ENCODE results near the gene TNFRSF8.
"Not testable (repeated sequence)": the region's sequence is repeated elsewhere in the genome, so short reads cannot be mapped to it uniquely, and the experiment has no call there.

Gene TNFRSF8

DNA sequence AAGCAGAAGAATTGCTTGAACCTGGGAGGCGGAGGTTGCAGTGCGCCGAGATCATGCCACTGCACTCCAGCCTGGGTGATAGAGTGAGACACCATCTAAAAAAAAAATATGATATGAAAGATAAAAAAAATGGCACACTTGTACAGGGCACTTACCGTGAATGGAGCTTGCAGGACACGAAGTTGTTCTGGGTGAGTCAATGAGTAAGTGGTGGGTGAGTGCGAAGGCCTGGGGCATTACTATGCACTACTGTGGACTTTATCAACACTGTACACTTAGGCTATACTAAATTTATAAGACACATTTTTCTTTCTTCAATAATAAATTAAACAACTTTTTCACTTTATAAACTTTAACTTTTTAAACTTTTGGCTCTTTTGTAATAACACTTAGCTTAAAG, 37.0 kb downstream of the TNFRSF8 start:
- H3K4me1 Mint-ChIP-seq (ENCODE audit: low read depth), result peaks cover 18% of the 10 kb centered on the region
- no peak overlapping the region for H3K27ac Mint-ChIP-seq
- H3K36me3 Mint-ChIP-seq (ENCODE audit: low read depth), result peaks cover 20% of the 10 kb centered on the region
- H3K4me3 Mint-ChIP-seq, result no peak overlapping the region
- H3K9me3 Mint-ChIP-seq, result no peaks in the 10 kb centered on the region
- H3K27me3 Mint-ChIP-seq (ENCODE audit: low read depth), result no peaks in the 10 kb centered on the region

DNA sequence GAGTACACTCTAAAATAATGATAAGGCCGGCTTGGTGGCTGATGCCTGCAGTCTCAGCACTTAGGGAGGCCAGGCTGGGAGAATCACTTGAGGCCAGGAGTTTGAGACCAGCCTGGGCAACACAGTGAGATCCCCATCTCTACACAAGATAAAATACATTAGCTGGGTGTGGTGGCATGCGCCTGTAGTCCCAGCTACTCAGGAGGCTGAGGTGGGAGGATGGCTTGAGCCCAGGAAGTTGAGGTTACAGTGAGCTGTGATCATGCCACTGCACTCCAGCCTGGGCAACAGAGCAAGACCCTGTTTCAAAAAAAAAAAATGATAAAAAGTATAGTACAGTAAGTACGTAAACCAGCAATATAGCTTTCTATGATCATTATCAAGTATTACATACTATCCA, 38.0 kb downstream of the TNFRSF8 start:
- H3K9me3 Mint-ChIP-seq; H3K4me3 Mint-ChIP-seq; H3K27ac Mint-ChIP-seq; H3K27me3 Mint-ChIP-seq (ENCODE audit: low read depth): not testable (repeated sequence)
- peaks cover 20% of the 10 kb centered on the region for H3K4me1 Mint-ChIP-seq (ENCODE audit: low read depth)
- peaks cover 21% of the 10 kb centered on the region for H3K36me3 Mint-ChIP-seq (ENCODE audit: low read depth)

DNA sequence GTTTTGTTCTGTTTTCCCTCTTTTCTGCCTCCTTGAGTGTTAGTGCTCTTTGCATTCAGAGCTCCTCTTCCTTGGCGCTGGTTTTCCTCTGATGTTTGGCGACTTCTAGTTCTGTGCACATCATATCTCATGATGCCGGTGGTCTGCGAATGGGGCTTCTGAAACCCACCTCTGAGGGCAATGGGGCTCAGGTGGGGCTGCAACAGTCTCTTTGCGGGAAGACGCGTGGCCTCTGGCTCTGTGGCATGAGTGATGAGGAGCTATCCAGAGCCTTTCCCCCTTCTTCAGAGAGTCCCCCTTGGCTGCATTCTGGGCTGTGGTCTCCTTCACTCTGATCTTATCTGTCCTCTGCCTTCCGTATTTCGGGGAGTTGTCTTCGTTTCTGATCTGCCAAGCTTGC, 39.0 kb downstream of the TNFRSF8 start:
- Mint-ChIP-seq H3K4me1 (ENCODE audit: low read depth) (peaks cover 22% of the 10 kb centered on the region), H3K36me3 (ENCODE audit: low read depth) (peaks cover 23% of the 10 kb centered on the region), H3K4me3 (no peak overlapping the region), H3K27ac (peak overlapping the region; percentile 32), H3K27me3 (ENCODE audit: low read depth) (no peaks in the 10 kb centered on the region), H3K9me3 (no peaks in the 10 kb centered on the region)

DNA sequence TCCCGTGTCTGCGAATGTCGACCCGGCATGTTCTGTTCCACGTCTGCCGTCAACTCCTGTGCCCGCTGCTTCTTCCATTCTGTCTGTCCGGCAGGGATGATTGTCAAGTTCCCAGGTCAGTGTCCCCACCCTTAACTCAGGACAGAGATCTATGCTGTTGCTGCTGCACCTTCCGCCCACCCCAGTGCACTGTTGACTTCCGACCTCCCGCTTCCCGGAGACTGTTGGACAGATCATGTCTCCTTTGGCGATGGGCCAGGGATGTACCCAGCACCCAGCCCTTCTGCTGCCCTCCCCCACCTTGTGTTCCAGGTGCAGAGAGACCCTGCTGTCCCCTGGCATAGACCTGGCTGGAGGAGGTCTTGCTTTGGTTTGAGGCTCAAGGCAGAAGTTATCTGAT, 41.3 kb downstream of the TNFRSF8 start:
- Mint-ChIP-seq H3K4me1 (ENCODE audit: low read depth) (peaks cover 16% of the 10 kb centered on the region), H3K27ac (no peak overlapping the region), H3K27me3 (ENCODE audit: low read depth) (no peaks in the 10 kb centered on the region), H3K4me3 (no peak overlapping the region), H3K36me3 (ENCODE audit: low read depth) (peaks cover 19% of the 10 kb centered on the region), H3K9me3 (no peaks in the 10 kb centered on the region)

DNA sequence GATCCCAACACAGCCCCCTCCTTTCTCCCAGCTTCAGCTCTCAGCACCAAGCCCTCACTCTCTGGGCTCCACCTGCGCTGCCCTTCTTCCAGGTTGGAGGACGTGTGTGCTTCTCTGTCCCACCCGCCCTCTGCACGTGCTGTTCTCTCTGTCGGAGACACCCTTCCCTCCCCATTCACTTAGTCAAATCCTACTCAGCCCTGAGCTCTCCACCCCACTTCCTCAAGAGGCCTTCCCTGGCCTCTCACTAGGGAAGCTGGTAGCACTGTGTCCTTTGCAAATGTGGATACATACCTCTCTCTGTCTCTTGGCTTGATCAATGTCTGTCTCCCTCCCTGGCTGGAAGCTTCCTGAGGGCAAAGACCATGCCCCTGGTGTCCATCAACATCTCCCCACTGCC, 43.0 kb downstream of the TNFRSF8 start:
- no peaks in the 10 kb centered on the region for H3K9me3 Mint-ChIP-seq
- H3K27ac Mint-ChIP-seq, result peak overlapping the region; percentile 39

DNA sequence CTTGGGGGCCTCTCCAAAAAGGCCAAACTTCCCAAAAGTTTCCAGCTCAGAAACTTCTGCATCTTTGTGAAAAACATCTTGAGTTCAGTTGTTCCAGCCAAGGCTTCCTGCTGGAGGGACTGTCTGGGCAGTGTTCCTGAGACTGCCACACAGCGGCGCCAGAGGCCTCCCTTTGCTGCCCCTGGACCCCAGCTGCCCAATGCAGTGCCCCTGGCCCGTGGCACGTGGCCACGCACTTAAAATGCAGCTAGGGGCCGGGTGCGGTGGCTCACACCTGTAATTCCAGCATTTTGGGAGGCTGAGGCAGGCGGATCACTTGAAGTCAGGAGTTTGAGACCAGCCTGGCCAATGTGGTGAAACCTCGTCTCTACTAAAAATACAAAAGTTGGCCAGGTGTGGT, 43.8 kb downstream of the TNFRSF8 start:
- not testable (repeated sequence) for H3K4me3 Mint-ChIP-seq; H3K27ac Mint-ChIP-seq; H3K9me3 Mint-ChIP-seq; H3K27me3 Mint-ChIP-seq (ENCODE audit: low read depth)
- Mint-ChIP-seq H3K36me3 (ENCODE audit: low read depth) (peaks cover 17% of the 10 kb centered on the region), H3K4me1 (ENCODE audit: low read depth) (peaks cover 16% of the 10 kb centered on the region)

More for the DNA sequence above, 43.0 kb downstream of the TNFRSF8 start:
- H3K4me1 Mint-ChIP-seq (ENCODE audit: low read depth), result peaks cover 16% of the 10 kb centered on the region
- no peak overlapping the region for H3K4me3 Mint-ChIP-seq
- H3K36me3 Mint-ChIP-seq (ENCODE audit: low read depth), result peaks cover 18% of the 10 kb centered on the region
- no peaks in the 10 kb centered on the region for H3K27me3 Mint-ChIP-seq (ENCODE audit: low read depth)

DNA sequence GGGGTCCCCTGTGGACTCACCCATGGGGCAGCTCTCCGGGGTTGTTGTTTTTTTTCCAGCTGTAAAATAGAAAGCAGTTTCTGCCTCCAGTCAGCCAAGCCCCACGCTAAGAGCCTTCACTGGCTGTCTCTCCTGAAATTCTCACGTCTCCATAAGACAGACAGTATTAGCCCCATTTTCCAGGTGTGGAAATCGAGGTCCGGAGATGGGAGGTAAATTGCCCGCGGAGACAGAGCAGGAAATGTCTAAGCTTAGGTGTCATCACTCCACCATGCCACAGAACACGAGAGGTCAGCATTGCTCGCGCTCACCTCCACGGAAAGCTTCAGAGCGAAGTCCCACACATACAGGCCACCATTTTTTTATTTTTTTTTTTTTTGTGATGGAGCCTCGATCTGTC, 44.6 kb downstream of the TNFRSF8 start:
- Mint-ChIP-seq H3K27me3 (ENCODE audit: low read depth) (no peaks in the 10 kb centered on the region), H3K4me1 (ENCODE audit: low read depth) (peaks cover 15% of the 10 kb centered on the region), H3K36me3 (ENCODE audit: low read depth) (peaks cover 12% of the 10 kb centered on the region), H3K9me3 (no peaks in the 10 kb centered on the region), H3K27ac (no peak overlapping the region), H3K4me3 (no peak overlapping the region)

DNA sequence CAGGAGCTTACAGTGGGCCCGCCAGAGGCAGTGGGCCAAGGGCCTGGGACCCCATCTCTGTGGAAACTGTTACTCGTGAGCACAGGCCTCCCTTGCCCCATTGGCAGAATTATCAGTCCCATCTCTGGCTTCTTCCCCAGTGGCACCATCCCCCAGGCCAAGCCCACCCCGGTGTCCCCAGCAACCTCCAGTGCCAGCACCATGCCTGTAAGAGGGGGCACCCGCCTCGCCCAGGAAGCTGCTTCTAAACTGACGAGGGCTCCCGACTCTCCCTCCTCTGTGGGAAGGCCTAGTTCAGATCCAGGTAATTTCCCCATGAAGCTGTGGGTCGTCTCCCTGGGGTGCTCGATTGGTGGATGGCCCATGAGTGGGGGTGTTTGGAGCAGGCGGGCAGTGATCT, 46.8 kb downstream of the TNFRSF8 start:
- no peaks in the 10 kb centered on the region for H3K9me3 Mint-ChIP-seq
- peaks cover 10% of the 10 kb centered on the region for H3K36me3 Mint-ChIP-seq (ENCODE audit: low read depth)
- H3K4me3 Mint-ChIP-seq, result no peak overlapping the region
- no peaks in the 10 kb centered on the region for H3K27me3 Mint-ChIP-seq (ENCODE audit: low read depth)
- H3K4me1 Mint-ChIP-seq (ENCODE audit: low read depth), result peaks cover 23% of the 10 kb centered on the region
- H3K27ac Mint-ChIP-seq, result no peak overlapping the region

DNA sequence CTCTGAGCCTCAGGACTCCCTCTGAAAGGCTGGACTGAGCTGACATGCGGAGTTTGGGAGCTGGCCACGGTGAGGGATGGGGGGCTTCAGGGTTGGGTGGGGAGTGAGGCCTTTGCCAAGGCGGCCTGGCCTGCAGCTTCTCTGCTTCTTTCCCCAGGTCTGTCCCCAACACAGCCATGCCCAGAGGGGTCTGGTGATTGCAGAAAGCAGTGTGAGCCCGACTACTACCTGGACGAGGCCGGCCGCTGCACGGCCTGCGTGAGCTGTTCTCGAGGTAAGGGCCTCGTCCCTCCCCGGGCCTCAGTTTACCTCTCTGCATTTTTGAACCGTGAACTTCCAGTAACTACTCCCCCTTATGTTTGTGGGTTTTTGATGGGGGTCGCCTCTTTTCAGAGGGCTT, 48.6 kb downstream of the TNFRSF8 start:
- H3K36me3 Mint-ChIP-seq (ENCODE audit: low read depth), result peaks cover 5% of the 10 kb centered on the region
- no peak overlapping the region for H3K4me3 Mint-ChIP-seq
- H3K4me1 Mint-ChIP-seq (ENCODE audit: low read depth), result peaks cover 19% of the 10 kb centered on the region
- H3K27ac Mint-ChIP-seq, result no peak overlapping the region
- no peaks in the 10 kb centered on the region for H3K27me3 Mint-ChIP-seq (ENCODE audit: low read depth)
- no peaks in the 10 kb centered on the region for H3K9me3 Mint-ChIP-seq

DNA sequence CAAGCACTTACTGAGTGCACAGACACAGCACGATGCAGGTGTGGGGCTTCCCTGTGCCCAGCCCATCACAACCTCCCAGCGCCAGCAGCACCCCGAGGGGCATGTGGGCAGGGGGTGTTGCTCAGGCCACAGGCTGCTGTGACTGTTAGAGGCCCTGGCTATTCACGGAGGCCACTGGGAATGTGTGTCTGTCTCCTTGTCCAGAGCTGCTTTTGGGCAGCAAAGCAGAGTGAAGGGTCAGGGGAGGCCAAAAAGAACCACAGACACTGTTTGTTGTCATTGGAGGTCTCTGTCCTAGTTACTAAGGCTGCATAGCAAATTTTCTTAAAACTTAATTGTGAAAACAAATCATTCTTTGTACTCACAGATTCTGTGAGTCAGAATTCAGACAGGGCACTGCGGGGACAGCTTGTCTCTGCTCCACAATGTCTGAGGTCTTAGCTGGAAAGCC, 49.6 kb downstream of the TNFRSF8 start:
- Mint-ChIP-seq H3K27me3 (ENCODE audit: low read depth) (no peaks in the 10 kb centered on the region), H3K9me3 (no peaks in the 10 kb centered on the region), H3K27ac (peak overlapping the region; percentile 72), H3K4me1 (ENCODE audit: low read depth) (peaks cover 18% of the 10 kb centered on the region), H3K4me3 (no peak overlapping the region), H3K36me3 (ENCODE audit: low read depth) (peaks cover 5% of the 10 kb centered on the region)

DNA sequence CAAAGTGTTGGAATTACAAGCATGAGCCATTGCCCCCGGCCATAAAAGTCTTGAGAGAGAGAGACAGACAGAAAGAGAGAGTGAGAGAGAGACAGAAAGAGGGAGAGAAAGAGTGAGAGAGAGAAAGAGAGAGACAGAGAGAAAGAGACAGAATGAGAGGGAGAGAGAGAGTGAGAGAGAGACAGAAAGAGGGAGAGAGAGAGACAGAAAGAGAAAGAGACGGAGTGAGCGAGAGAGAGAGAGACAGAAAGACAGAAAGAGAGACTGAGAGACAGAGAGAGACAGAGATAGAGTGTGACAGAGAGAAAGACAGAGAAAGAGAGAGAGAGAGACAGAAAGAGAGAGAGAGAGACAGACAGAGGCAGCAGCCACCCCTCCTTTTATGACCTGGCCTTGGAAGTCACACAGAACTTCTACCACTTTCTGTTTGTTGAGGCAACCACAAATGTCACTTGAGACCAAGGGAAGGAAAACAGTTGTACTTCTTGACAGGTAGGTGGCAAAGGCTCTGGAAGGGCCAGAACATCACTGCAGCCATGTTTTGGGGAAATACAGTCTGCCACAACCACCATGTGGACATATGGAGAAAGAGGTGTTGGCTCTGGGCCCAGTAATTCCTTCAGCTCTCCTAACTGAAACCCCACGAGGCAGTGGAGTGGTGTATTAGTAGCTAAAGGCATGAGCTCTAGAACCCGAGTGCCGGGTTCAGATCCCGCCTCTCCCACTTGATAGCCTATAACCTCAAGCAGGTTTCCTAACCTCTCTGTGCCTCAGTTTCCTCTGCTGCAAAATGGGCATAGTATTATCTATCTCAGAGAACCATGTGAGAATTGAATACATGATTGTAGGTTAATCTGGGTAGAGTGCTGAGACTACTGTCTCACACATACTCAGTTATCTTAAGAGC, 50.6 kb downstream of the TNFRSF8 start:
- Mint-ChIP-seq H3K27me3 (ENCODE audit: low read depth) (no peaks in the 10 kb centered on the region), H3K27ac (peak overlapping the region; percentile 72), H3K36me3 (ENCODE audit: low read depth) (peaks cover 5% of the 10 kb centered on the region), H3K4me1 (ENCODE audit: low read depth) (peaks cover 20% of the 10 kb centered on the region), H3K9me3 (no peaks in the 10 kb centered on the region), H3K4me3 (peak overlapping the region; percentile 6)

DNA sequence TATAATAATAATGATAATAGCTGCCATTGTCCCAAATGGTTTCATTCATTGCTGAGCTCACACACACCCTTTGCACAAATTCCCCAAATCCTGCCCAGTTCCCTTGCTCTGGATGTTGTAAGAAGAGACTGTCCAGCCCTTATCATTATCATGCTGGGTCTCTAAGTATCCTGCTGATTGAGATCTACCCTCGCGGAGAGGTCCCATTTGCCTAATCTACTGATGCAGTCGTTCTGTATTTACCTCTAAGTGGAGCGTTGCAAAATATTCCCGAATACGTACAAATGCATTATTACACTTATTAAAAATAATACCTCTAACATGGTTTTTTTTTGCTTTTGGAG, 51.2 kb downstream of the TNFRSF8 start:
- H3K9me3 Mint-ChIP-seq, result no peaks in the 10 kb centered on the region
- no peak overlapping the region for H3K27ac Mint-ChIP-seq
- no peaks in the 10 kb centered on the region for H3K27me3 Mint-ChIP-seq (ENCODE audit: low read depth)
- H3K36me3 Mint-ChIP-seq (ENCODE audit: low read depth), result peaks cover 7% of the 10 kb centered on the region
- peaks cover 23% of the 10 kb centered on the region for H3K4me1 Mint-ChIP-seq (ENCODE audit: low read depth)
- no peak overlapping the region for H3K4me3 Mint-ChIP-seq

DNA sequence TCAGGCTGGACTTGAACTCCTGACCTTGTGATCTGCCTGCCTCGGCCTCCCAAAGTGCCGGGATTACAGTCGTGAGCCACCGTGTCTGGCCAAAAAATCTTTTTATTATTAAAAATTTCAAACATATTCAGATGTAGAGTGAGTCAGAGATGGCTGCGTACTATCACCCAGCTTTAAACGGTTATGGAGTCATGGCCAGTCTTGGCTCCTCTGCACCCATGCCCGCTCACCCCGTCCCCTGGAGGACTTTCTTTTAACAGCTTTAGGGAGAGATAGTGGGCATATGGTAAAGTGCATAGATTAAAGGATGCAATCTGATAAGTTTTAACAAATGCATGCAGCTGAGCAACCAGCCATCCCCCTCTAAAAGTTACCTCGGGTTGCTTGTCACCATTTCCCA, 51.8 kb downstream of the TNFRSF8 start:
- H3K4me1 Mint-ChIP-seq (ENCODE audit: low read depth), result peaks cover 23% of the 10 kb centered on the region
- no peaks in the 10 kb centered on the region for H3K27me3 Mint-ChIP-seq (ENCODE audit: low read depth)
- H3K4me3 Mint-ChIP-seq, result no peak overlapping the region
- no peak overlapping the region for H3K27ac Mint-ChIP-seq
- peaks cover 7% of the 10 kb centered on the region for H3K36me3 Mint-ChIP-seq (ENCODE audit: low read depth)
- H3K9me3 Mint-ChIP-seq, result no peaks in the 10 kb centered on the region

DNA sequence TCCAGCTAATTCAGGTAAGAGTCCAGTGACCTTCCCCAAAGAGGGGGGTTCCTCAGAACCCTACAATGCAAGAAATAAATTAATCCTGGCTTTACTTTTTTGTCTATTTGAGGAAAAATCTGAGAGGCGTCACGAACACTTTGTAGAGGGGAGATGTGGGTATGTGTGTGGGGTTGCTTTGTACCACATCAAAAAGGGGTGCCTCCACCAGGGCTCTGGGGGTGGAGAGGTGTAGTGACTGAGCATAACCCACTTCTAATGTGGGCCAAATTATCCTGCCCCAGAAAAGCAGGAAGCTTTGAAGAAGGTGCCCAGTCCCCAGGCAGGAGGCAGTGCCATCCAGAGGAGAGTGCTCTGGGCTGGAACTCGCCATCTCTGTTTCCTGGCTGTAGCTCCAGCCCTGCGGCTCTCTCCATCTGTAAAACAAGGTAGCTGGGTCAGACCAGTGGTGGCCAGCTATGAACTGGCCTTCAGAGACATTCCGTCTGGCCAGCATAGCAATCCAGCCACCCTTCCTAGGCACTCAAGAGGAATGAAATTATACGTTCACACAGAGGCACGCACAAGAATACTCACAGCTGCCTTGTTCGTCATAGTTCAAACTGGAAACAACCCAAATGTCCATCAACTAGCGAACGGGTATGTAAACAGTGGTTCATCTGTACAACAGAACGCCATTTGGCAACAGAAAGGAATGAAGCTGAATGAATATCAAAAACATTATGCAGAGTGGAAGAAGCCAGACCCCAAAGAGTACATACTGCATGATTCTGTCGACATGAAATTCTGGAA, 58.3 kb downstream of the TNFRSF8 start:
- peak overlapping the region; percentile 6 for H3K27ac Mint-ChIP-seq
- H3K4me1 Mint-ChIP-seq (ENCODE audit: low read depth), result peaks cover 25% of the 10 kb centered on the region
- H3K4me3 Mint-ChIP-seq, result no peak overlapping the region
- peaks cover 6% of the 10 kb centered on the region for H3K36me3 Mint-ChIP-seq (ENCODE audit: low read depth)
- H3K27me3 Mint-ChIP-seq (ENCODE audit: low read depth), result no peaks in the 10 kb centered on the region
- no peaks in the 10 kb centered on the region for H3K9me3 Mint-ChIP-seq

DNA sequence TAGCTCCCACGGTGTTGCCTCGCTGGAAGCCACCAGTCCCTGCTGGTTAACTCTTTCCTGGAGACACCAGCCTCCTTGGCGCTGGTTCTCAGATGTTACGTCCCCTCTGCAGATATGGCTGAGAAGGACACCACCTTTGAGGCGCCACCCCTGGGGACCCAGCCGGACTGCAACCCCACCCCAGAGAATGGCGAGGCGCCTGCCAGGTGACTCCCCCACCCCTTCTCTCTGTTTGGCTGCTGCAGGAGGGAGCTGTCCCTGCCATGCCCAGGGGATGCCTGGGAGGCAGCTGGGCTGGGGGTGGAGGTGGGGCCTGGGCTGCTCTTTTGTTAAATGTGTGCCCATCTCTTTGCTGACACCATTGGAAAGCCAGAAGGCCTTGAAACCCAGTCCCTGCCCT, 60.1 kb downstream of the TNFRSF8 start:
- Mint-ChIP-seq H3K9me3 (no peaks in the 10 kb centered on the region), H3K27ac (no peak overlapping the region), H3K4me1 (ENCODE audit: low read depth) (peaks cover 29% of the 10 kb centered on the region), H3K36me3 (ENCODE audit: low read depth) (peaks cover 6% of the 10 kb centered on the region), H3K27me3 (ENCODE audit: low read depth) (no peaks in the 10 kb centered on the region), H3K4me3 (no peak overlapping the region)

All from T-helper 1 cell treated with Interleukin-12 subunit alpha and Interleukin-12 subunit beta and Interleukin-4 antibody, amounts not matched to agents 30 μg/mL and 1 μg/mL, for 36 hours (primary cell).